GM12801 (cell line): ENCODE results near the gene MCCC1.

Source experiments
- TF ChIP-seq, protein P1 (sequence below): IDR thresholded peaks from one replicate; pipeline ENCODE4 v1.5.1; 2011; ENCODE audit warnings: control low read depth; ENCODE audit not compliant: insufficient read length; ENCODE audit errors: extremely low read depth

MCCC1 gene

DNA sequence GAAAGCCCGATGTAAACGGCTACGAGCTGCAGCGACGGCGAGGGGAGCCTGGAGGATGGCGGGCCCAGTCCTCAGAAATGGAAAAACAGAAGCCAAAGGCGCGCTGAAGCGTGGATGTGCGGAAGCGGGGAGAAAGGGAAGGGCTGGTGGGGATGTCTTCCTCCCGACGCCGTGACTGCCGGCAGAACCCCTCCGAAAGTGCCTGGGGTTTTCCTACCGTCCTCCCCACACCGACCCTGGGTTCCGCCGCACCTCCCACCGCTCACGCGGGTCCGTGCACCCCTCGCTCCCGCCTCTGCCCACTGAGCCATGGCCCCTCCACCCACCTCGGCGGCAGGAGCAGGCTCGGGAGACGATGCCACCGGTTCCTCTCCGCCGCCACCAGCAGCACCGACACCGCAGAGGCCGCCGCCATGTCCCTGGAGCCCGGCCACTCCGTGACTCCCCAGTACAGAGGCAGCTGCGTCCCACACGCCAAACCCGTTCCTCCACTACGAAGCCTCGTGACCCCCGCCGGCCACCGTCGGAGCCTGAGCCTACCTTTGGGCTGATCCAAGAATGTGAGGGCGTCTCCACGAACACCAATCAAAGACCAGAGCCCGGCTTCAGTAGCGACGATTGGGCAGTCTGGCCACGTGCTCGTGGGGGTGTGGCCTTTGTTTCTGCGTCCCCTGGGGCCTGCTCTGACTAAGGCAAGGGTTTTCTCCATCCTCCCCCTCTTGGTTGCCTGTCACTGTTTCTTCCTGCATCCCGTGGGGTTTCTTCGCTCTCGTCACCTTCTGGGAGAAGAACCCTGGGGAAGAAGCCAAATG, at the start of gene MCCC1:
Gene MCCC1 (minus strand): TSS at position 471 of the 812 bp plus-strand sequence. CDS start 56 bp downstream, at position 415.
- TF ChIP-seq, protein P1, sequence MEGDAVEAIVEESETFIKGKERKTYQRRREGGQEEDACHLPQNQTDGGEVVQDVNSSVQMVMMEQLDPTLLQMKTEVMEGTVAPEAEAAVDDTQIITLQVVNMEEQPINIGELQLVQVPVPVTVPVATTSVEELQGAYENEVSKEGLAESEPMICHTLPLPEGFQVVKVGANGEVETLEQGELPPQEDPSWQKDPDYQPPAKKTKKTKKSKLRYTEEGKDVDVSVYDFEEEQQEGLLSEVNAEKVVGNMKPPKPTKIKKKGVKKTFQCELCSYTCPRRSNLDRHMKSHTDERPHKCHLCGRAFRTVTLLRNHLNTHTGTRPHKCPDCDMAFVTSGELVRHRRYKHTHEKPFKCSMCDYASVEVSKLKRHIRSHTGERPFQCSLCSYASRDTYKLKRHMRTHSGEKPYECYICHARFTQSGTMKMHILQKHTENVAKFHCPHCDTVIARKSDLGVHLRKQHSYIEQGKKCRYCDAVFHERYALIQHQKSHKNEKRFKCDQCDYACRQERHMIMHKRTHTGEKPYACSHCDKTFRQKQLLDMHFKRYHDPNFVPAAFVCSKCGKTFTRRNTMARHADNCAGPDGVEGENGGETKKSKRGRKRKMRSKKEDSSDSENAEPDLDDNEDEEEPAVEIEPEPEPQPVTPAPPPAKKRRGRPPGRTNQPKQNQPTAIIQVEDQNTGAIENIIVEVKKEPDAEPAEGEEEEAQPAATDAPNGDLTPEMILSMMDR: no peak

DNA sequence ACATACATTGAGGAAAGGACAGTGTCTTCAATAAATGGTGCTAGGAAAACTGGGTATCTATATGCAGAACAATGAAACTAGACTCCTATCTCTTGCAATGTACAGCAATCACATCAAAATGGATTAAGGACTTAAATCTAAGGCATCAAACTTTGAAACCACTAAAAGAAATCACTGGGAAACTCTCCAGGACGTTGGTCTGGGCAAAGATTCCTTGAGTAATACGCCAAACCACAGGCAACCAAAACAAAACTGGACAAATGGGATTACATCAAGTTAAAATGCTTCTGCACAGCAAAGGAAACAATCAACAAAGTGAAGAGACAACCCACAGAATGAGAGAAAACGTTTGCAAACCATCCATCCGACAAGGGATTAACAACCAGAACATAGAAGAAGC, 48.8 kb upstream of the MCCC1 start:
- TF ChIP-seq, protein P1: no peak

DNA sequence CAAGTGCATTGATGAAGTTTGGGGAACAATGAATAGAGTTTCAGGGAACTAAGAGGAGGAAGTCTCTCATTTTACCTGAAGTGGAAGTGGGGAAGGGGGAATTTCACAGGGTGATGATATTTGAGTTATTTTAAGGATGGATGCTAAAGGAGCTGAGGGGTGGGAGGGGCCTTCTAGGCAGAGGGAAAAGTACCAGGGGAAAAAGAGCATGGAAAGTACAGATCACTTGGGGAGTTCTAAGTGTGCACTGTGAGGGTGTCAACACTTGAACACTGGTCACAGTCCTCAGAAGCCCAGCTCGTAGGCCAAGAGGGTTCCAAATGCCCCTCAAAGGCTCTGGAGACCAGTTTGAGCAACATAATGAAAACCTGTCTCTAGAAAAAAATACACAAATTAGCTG, 45.1 kb upstream of the MCCC1 start:
- TF ChIP-seq, protein P1: no peak

DNA sequence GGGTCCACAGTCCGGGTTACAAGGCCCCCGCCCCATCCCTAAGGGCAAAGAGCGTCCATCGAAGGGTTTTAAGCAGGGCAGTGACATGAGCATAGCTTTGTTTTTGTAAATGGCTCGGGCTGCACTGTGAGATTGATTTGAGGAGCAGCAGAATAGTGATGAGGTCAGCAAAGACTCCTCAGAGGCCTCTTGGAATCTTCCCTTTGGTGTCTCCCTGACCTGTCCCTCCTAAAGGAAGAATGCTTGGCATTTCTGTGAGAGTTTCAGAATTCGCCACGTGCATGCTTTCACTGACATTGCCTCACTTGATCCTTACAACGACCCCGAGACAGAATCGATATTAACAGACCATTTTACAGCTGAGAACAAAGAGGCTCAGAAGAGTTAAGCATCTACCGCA, 42.9 kb upstream of the MCCC1 start:
- TF ChIP-seq, protein P1: no peak

DNA sequence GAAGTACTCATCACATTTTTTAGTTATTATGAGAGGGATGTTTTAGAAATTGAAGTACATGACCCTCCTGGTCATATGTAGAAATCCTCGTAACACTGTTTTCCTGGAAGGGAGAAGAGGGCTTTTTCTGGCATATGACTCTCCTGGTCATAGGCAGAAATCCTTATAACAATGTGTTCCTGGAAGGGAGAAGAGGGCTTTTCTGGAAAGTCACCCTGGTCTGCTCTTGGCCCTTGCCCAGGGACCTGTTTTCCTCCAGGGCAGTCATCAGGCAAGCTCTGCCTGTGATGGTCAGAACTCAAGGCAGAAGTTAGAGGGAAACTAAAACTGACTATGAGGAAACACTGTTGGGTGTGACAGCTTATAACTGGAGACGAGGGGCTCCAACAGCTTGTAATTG, 35.5 kb upstream of the MCCC1 start:
- TF ChIP-seq, protein P1: no peak

DNA sequence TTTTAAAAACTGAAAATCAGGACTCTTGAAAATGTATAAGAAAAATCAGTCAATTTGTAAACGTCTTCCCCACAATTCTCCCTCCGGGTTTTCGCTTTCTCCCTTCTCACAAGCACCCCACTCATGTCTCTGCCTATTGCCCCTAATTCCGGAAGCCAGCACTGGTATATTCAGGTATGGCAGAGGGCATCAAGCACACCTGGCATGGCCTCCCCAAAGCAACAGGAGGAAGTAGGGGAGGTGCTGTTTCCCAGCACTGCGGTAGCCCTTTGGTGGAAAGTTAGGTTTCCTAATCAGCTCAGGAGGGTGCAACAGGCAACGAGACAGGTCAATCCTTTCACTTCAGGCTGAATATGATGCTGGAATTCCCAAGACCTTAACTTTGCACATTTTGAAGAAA, 33.1 kb upstream of the MCCC1 start:
- TF ChIP-seq, protein P1: no peak

DNA sequence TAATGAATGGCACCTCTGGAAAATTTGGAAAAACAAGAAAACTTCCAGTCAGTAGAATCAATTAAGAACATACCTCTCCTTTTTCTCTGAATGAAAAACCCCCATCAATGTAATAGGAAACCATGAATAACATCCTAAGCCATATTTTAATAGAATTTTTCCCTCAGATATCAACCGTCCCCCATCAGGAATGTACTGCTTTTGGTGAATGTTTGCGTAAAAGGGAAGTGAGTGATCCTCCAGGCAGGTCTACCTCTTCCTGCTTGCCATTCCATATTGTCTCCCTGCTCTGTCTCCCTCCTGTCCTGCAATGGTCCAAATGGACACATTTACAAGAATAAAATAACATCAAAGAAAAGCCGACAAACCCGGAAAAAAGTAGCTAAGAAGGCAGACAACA, 32.4 kb upstream of the MCCC1 start:
- TF ChIP-seq, protein P1: no peak
